Measurements from ENCODE around the gene TUBGCP3.
"Not testable (repeated sequence)": the region's sequence is repeated elsewhere in the genome, so short reads cannot be mapped to it uniquely, and the experiment has no call there.

Gene TUBGCP3

DNA sequence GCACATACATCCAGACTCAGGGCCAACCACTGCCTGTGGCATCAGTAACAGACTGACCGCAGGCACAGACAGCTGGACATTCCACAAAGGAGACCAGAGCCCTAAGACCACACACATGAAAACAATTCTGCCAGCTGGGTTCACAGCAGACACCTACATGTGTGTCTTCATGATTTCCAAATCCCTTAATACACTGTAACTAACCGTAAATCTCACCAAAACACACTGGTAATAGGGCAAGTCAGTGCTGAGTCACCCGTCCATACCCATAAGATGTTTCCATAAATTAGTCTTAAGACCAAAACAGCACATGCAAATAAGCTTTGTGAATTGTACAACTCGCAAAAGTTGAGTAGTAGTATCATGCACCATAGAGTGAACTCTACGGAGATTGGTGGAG lies 65.4 kb downstream of the TUBGCP3 start:
- DNase-seq, result no peak

DNA sequence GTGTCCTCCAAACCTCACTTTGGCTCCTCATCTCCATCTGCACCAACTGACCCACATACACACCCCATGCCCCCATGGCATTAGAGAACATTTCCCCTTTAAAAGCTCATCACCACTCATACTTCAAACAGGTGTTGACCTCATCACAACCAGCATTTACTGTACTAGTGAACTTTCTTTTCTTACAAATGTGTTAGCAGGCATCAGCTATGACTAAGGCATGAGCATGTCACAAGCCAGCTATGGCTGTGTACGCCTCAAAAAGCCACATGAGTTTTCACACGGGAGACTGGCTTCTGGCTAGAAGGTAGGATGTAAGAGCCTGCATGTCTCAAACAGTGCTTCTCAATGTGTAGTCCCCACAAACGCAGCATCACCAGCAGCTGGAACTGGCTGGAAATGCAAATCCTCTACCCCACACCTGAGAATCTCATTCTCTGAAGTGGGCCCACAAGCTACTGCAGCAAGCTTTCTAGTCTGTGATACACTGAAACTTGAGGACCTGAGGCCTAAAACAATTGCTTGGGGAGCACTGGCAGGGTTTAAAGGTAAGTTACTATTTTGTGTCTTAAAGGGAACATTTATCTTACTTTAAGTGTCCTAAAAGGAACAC lies 66.8 kb downstream of the TUBGCP3 start:
- no peak for DNase-seq

DNA sequence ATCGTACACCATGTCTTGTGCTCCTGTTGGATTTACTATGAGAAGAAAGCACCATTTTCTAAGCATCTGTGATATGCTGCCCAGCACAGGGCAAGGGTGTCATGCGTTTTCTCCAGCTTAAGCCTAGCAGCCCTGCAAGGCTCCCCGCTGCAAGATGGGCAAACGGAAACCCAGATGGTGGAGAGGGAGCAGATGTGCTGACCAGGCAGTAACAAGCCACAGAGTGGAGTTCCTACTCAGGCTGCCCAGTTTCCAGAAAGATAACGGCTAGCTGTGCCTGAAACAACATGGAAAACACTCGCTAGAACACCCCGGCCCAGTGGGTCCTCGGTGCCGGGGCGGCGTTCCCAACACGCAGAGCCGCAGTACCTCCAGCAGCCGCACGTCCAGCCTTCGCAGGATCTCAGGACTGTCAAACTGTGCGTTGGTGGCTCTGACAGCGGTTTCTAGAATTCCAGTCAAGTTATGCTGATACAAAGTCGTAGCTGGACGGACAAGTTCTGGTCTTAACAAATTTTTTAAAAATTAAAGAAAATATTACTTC lies 68.4 kb downstream of the TUBGCP3 start:
- DNase-seq, result no peak

DNA sequence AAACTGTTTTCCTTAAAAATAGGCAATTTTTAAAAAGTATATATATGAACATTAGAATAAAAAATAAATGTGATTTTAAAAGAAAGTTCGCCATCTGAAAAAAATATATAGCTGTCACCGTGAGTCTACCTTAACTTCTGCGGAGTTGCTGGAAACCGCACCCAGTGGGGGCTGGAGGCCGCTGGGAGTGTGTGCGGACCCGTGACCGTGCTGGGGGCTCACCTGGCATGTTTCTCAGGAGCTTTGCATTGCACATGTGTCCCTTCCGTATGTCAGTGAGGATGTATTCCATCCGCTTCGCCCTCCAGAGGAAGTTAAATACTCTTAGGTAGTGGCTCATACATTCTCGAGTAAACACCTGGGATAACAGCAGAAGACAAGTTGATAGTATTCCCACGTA lies 71.7 kb downstream of the TUBGCP3 start:
- DNase-seq, result no peak

DNA sequence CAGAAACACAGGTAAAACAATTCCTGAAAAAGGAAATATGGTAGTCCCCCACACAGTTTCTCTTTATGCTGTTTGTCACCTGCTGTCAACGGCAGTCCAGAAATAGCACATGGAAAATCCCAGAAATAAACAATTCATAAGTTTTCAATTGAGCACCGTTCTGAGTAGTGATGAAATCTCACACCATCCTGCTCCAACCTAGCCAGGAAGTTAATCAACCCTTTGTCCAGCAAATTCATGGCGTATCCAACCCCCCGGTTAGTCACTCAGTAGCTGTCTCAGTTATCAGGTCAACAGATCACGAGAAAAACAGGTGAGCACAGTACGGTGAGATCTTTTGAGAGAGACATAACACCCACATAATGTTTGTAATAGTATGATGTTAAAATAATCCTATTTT lies 74.2 kb downstream of the TUBGCP3 start:
- no peak for DNase-seq

DNA sequence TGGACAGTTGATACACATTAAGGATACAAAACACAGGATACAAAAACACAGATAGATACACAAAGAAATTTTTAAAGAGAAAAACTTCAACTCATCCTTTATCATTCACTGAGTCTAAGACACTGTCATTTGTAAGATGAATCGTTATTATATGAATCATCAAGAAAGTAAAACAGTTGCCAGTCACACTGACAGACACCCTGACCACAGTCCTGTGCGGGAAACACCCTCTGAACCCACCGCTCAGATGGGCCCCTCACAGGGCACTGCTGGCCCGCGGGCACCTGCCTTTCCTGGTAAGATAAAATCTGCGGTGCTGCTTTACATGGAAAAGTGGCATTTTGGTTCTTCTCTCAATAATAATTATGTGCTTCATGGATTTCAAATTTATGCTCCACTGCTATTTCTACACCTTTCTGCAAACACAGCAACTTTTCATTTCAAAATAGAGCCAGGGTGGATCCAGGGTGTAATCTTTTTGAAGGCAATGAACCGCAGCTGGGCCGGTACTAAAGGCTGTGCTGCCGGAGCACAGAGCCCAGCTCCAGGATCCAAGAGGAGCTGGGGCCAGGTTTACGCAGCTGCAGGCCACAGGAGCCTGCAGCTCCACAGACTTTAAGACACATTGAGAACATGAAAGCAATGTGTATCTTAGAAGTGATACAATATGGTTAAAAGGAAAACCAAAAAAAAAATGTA lies 76.8 kb downstream of the TUBGCP3 start:
- DNase-seq, result no peak

DNA sequence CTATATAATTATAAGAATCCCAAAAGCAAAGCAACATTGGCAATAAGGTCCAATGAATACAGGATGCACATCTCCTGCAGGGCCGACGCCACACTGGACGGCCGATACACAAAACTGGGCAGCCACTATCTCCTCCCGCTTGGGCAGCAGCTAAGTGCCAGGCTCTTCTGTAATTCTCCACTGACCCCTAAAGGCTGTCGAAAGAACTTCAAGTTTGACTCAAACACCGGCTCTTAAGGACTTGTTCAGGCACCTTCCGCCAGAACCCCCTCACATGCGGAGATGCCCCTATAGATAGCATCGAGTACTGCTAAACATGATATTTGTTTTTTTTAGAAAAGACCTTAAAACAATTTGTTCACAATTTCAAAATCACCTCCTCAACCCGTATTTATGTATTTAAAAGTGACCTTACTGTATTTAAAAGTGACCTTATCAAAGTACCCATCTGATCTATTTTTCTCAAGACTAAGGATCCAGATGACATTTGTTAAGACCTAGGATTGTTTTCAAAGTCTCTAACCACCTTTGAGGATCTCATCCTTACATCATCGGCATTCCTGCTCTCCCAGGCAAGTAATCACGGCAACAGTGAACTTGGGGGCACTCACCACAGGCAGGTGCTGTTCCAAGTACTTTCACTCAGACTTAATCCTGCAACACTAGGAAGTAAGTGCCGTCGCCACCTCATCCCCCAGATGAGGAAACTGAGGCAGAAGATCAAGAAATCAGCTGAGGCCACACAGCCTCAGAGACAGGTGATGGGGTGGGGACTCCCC lies 77.8 kb downstream of the TUBGCP3 start:
- no peak for DNase-seq

DNA sequence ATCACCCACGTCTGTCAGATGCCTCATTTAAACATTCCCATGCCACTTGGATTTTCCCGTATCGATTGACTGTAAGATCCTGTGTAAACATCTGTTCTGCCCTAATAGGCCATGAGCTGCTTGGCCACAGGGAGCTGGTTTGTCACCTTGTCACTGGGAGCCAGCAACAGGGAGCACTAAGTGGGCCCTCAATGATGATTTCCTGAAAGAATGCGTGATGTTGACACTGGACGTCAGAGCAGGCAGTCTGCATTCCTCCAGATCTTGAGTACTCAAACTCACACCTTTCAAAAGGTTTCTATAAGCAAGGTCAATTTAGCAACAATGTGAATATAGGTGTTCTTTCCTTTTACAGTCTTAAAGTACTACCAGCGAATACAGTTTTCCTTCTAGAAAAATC lies 78.8 kb downstream of the TUBGCP3 start:
- no peak for DNase-seq

DNA sequence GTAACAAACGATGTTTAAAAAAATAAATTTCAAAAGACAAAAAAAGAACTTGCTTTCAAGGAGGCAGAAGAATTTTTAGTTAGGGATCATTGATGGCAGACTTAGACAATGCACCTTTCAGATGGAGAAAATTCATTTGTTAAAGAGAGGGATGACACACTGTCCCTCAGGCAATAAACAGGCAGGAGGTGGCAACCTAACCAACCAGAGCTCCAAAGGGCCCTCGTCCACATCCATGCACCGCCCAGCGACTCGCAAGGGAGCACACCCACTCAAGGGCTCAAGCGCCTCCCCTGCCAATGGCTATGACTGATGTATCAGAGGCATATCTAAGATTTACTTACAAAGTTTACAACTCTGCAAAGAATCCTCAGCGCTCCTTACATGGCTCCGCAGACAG lies 81.9 kb downstream of the TUBGCP3 start:
- DNase-seq, result no peak

DNA sequence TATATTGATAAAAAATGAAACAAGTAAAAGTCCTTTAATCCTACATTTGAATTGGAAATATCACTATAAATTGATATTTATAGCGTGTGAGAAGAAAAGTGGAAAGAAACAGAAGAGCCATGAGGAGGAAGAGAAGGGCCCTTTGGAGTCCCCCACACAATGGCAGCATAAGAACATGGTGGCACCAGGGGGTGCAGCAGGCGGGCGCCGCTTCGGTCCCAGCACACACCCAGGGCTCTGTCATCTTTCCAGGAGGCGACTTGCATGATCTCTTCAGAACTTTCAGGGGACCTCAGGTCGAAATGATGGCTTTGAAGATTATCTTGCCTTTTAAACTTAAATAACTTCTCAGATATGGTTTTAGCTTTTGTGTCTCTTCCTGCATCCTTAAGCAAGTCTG lies 91.8 kb downstream of the TUBGCP3 start:
- no peak for DNase-seq

DNA sequence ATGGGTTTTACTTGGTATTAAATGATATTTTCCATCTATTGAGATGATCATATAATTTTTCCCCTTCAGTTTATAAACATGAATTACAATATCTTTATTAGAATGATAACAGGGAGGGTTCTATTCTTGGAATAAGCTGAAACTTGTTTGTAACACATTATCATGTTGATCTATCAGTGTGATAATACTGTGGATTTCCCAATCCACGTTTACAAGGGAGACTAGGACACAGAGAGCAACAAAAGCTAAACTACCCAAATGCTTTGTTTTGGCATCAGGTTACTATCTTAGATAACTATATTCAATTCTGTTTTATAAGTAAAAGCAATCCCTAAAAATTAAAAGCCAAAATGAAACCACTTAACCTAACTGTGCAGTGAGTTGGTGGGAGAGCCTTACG lies 92.5 kb downstream of the TUBGCP3 start:
- no peak for DNase-seq

DNA sequence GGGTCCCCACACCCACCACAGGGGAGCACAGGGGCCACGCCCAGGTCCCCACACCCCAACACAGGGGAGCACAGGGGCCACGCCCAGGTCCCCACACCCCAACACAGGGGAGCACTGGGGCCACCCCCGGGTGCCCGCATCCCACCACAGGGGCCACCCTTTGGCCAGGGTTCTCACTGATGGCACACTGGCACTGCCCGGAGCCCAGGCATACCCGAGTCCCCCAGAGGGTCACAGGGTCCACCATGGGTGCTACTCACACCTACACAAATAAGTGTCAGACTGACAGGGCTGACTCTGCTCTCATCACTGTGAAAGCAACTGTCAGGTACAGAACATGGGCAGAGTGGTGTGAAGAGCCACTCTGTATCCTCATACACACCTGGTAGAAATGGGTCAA lies 98.8 kb downstream of the TUBGCP3 start:
- no peak for DNase-seq

DNA sequence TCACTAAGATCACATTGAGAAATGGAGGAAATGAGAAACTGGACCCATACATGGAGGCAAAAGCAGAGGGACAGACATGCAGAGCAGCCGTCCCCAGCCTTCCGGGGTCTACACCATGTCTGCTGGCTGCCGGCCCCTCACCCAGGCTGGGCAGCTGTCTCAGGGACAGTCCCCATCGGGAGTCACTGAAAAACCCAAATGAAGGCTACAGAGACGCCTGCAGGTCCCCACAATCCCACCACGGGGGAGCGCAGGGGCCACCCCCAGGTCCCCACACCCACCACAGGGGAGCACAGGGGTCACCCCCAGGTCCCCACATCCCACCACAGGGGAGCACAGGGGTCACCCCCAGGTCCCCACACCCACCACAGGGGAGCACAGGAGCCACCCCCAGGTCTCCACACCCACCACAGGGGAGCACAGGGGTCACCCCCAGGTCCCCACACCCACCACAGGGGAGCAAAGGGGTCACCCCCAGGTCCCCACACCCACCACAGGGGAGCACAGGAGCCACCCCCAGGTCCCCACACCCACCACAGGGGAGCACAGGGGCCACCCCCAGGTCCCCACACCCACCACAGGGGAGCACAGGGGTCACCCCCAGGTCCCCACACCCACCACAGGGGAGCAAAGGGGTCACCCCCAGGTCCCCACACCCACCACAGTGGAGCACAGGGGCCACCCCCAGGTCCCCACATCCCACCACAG lies 99.5 kb downstream of the TUBGCP3 start:
- DNase-seq, result not testable (repeated sequence)

DNA sequence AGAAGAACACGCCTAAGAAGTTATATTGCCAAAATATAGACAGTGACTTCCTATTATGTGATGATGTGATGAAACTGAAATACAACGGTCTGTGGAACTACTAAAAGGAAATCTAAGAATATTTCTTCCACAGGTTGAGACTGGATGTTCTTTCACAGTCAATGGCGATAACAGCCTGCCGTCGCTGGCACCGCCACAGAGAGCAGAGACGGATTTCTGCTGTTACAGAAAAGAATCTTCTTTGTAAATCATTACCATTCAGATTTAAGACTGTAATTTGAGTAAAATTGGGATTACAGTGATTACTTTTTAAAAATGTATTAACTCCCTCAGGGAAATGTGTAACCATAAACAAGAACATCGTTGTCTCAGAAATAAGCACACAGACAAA lies 100.8 kb downstream of the TUBGCP3 start:
- no peak for DNase-seq

DNA sequence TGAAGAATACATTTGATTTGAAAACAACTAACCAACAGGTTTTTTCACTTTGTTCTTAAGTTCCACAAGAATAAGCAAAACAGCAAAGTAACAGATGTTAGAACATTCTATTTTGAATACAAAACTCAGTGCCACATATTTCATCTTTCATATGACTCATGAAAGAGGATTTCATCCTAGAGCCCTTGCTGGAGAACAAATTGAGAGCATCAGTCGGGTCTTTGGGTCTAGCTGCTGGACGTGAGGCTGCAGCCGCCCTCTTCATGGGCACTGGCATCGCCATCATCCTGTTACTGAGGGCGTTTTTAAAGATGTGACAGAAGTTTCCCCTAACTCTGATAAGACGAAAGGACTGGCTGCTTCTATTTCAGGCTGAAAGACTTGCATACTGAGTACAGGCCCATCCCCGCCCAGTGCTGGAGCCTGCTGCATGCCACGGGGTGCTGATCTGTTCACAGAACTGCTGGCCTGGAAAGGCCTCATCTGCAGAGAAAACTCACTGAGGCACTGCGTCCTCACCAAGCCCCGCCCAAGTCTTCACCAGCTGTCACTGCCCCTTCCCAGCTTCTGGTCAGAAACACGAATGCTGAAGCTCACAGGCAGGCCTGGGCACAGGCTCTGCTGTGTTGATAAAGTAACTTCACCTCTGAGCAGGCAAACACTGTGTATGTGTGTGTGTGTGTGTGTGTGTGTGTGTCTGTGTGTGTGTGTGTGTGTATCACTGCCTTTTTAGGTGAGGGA lies 101.4 kb downstream of the TUBGCP3 start:
- DNase-seq, result no peak

DNA sequence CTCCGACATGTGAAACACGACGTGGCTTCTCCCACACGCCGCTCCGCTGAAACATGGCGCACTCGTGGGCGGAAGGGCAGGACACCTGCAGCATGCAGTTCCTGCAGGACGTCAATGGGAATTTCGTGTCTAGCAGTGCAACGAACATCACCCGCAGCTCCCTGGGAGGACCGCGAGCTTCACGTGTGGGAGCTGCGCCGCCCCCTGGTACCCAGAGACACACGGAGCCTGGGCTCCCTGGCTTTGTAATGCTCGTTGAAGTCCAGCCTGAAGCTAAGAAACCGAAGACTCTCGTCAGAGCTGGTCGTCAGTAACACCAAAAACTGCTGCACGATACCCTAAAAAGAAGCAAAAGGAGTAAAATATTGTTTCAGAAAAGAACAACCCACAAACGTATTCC lies 102.1 kb downstream of the TUBGCP3 start:
- DNase-seq, result not testable (repeated sequence)

DNA sequence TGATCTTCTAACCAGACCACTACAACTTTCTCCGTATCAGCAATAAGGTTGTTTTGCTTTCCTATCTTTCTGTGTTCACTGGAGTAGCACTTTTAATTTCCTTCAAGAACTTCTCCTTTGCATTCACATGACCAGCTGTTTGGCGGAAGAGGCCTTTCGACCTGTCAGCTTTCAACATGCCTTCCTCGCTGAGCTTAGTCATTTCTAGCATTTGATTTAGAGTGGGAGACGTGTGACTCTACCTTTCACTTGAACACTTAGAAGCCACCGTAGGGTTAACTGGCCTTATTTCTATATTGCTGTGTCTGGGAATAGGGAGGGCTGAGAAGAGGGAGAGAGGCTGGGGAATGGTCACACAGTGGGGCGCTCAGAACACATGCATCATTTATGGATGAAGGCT lies 104.7 kb downstream of the TUBGCP3 start:
- no peak for DNase-seq

DNA sequence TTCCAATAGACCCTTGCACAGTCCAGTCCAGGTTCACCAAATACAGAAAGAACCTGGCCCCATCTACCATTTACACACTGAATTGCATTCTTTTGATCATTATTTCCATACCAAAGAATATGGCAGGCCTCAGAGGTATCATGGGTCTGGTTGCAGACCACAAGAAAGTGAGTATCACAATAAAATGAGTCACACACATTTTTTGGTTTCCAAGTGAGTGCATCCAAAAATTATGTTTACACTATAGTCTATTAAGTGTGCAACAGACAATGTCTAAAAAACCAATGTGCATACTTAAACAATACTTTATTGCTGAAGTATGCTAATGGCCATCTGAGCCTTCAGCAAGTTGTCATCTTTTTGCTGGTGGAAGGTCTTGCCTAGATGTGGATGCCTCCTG lies 106.5 kb downstream of the TUBGCP3 start:
- DNase-seq, result no peak

DNA sequence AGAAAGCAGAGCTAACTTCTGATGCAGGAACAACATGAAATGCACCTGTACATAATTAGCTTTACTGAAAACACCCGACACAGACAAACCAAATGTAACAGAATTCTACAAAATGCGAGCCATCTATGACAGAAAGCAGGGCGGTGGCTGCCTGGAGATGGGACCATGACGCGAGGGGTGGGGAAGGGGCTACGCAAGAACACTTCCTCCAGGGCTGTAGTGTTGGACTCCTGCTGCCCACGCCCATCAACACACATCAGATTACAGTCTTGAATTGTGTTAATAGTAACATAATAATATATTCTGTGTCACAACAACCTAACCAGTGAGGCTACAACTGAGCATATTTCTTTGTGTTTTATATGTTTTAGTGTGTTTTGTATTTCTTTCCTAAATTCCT lies 108.6 kb downstream of the TUBGCP3 start:
- DNase-seq, result no peak

DNA sequence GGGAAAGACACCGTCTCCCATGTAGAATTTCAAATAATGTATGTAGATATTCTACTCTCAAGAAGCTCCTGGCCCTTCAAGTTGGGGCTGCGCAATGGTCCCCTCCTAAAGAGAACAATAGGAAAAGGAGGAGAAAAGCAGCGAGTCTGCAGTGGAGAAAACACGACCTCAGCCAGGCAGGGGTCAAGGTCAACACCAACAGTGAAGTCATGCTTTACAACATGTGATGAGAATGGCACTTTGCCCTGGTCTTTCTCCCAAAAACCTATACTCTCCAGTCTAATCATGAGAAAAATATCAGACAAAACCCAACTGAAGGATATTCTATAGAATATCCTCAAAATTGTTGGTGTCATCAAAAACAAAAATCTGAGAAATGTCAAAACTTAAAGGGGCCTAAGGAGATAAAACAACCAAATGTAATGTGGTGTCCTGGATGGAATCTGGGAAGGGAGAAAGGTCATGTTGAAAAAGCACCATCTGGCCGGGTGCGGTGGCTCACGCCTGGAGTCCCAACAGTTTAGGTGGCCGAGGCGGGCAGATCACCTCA lies 110.8 kb downstream of the TUBGCP3 start:
- DNase-seq, result no peak

DNA sequence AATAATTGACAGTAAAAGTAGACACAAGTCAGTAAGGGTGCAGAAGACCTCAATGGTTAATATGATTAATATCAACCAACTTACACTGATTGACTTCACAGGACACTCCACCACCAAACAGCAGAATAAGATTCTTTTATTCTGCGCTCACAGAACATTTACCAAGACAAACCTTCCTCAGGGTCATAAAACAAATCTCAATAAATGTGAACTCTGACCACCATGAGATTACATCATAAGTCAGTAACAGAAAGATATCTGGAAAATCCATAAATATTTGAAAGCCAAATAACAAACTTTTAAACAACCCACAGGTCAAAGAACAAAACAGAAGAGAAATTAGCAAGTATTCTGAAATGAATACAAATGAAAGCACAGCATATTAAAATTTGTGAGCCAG lies 112.1 kb downstream of the TUBGCP3 start:
- no peak for DNase-seq

DNA sequence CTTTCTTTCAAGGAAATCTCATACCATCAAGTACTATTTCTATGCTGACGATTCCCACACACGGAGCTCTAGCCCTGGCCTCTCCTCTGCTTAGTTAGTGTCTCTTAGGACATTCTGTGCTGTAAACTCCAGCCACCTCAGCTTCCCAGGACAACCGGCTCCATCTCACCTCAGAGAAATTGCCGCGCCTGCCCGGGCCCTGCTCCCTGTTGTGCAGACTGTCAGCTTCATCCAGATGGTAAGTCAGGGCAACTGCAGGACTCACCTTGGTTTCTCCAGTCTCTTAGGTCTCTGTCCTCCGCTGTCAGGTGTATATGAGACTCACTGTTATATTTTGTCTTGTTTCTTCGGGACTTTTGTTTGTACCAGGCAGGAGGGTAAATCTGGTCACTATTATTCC lies 113.1 kb downstream of the TUBGCP3 start:
- no peak for DNase-seq

Measured in activated naive CD4-positive, alpha-beta T cell treated with anti-CD3 and anti-CD28 coated beads, Interleukin-2, amount 50 U/mL, for 16 hours (primary cell).